NCI-H1436 treated with DMSO at 0.1 percent for 48 hours (cell line): ENCODE measurements around the gene GNG4.
"Not testable (repeated sequence)": the region's sequence is repeated elsewhere in the genome, so short reads cannot be mapped to it uniquely, and the experiment has no call there.

ENCODE experiments used
- DNase-seq: peaks from one replicate; lab custom pipeline; 2025; lab: John Stamatoyannopoulos, UW

Gene GNG4

DNA sequence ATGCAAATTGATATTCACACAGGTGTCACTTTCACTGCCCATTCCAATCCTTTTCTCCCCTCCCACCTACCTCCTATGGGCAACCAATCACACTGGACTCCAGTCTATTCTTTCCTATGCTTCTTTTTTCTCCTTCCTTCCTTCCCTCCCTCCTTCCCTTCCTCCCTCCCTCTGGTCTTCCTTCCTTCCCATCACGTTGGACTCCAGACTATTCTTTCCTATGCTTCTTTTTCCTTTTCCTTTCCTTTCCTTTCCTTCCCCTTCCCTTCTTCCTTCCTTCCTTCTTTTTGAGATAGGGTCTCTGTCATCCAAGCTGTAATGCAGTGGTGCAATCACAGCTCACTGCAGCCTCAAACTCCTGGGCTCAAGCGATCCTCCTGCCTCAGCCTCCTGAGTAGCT is 64.6 kb downstream of the GNG4 start:
- DNase-seq, result no peak

DNA sequence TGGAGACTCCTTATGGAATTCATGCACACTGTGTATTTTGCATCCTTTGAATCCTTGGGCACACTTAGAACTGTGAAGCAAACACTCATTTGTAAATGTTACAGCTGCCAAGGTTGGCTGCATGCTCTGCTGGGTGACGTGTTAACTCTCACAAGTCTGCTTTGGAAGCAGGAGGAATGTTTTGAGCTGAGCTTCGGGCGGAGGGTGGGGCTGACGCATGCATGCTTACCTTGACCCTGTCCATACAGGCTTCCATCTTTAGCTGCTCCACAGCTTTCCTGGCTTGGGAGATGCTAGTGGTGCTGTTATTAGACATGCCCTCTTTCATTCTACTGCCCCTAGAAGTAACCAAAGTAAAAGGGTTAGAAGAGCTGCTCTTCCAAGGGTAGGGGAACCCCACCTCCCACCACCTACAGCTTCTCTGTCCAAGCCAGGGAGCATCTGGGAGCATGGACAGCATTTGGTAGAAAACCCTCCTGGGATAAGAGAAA is 66.0 kb downstream of the GNG4 start:
- no peak for DNase-seq

DNA sequence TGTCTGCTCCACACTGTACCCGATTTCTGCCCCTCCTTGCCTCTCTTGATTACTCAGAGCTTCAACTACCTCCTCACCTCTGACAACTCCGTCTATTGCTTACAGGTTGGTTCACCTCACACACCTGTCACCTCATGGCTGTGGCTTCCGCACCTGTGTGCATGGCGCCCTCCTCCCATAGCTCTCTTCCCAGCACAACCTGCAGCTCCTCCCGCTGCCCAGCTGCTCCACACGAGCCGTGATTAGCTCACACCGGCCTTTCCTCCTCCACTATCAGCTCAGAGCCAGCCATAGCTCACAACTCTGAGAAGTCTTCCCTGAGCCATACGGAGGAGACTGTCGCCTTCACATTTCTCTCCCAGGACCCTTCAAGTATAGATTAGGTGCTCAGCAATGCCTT is 67.5 kb downstream of the GNG4 start:
- no peak for DNase-seq

DNA sequence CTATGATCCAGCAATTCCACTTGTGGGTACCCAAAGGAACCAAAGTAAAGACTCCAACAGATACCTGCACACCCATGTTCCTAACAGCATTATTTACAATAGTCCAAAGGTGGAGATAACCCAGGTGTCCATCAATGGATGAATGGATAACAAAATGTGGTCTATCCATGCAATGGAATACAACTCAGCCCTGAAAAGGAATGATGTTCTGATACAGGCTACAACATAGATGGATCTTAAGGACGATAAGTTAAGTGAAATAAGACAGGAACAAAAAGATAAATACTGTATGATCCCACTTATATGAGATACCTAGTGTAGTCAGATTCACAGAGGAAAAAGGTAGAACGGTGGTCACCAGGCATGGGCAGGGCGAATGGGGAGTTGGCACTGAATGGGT is 69.7 kb downstream of the GNG4 start:
- DNase-seq, result no peak

DNA sequence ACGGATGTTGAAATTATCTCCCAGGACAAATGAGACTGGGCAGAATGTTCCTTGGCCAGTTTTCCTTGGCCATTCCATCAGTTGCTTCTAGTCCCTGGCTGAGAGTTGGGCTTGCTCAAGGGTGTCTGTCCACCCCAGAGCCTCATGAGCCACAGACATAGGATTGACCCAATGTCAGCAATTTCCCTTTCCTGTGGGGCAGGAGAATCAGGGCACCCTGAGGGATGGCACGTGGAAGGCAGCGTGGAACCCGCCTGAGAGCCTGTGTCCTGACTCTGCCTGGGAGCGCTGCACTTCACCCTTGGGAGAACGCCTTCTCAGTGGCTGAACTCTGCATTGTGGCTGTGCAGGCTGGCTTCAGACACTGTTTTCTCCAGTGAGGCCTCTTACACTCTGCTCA is 74.0 kb downstream of the GNG4 start:
- DNase-seq, result no peak

DNA sequence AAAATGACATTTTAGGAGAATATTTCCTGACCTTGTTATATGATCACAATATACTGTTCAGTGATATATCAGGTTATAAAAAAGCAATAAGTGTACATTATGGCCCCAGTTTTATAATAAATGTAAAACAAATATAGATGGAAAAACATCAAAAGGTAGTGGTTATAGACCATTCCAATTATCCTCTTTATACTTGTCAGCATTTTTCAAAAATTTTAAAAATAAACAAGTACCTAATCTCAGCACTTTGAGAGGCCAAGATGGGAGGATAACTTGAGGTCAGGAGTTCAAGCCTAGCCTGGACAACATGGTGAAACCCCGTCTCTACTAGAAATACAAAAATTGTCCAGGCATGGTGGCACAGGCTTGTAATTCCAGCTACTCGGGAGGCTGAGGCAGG is 75.7 kb downstream of the GNG4 start:
- DNase-seq, result no peak

DNA sequence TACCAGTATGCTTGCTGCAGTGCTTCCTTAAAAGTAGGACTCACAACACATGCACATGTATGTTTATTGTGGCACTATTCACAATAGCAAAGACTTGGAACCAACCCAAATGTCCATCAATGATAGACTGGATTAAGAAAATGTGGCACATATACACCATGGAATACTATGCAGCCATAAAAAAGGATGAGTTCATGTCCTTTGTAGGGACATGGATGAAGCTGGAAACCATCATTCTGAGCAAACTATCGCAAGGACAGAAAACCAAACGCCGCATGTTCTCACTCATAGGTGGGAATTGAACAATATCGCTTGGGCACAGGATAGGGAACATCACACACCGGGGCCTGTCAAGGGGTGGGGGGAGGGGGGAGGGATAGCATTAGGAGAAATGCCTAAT is 76.6 kb downstream of the GNG4 start:
- not testable (repeated sequence) for DNase-seq

DNA sequence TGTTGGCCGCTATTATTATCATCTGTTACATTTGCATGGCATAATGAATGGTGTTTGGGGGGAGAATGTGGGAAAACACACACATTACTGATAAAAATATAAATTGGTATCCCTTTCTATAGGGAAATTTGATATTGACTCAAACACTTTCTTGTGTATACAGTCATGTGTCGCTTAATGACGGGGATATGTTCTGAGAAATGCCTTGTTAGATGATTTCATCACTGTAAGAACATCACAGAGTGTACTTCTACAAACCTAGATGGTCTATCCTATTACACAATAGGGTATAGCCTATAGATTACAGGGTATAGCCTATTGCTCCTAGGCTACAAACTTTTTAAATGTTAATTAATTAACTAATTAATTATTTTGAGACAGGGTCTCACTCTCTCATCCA is 78.1 kb downstream of the GNG4 start:
- no peak for DNase-seq

DNA sequence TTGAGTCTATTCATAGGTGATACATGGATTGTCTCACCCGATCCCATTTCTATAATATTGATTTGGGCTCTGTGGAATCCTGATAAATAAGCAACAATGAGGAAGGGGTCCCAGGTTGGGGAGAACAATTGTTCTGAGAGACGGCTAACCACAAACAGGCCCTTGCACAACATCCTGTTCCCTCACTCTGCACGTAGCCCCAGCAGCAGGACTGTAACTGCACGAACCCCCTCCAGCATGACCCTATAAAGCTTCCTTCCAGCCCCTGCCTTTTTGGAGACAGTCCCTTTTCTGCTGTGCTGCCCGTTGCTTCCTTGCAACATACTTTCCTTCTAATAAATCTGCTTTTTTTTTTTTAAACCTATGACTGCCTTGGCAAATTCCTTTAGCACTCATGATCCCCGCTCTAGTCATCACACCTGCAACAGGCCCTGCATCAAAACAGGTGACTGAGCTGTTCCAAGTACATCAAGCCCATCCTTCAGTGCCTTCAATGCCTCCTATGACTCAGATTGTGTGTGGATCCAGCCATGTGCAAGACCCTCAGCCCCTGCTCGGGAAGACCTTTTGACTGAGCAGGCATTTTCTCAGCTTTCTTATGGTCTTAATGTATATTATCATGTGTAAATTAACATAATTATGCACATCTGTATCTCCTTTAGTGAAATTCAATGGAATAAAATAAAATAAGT is 81.6 kb downstream of the GNG4 start:
- DNase-seq, result no peak

DNA sequence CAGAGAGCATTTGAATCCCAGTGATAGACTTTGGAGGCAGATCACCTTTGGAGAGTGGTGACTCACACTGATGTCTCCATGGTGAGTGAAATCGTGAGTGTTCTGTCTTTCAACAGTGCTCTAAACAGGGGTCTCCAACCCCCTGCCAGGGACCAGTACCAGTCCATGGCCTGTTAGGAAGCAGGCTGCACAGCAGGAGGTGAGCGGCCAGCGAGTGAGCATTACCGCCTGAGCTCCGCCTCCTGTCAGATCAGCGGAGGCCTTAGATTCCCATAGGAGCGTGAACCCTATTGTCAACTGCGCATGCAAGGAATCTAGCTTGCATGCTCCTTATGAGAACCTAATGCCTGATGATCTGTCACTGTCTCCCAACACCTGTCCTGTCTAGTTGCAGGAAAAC is 83.5 kb downstream of the GNG4 start:
- DNase-seq, result no peak

DNA sequence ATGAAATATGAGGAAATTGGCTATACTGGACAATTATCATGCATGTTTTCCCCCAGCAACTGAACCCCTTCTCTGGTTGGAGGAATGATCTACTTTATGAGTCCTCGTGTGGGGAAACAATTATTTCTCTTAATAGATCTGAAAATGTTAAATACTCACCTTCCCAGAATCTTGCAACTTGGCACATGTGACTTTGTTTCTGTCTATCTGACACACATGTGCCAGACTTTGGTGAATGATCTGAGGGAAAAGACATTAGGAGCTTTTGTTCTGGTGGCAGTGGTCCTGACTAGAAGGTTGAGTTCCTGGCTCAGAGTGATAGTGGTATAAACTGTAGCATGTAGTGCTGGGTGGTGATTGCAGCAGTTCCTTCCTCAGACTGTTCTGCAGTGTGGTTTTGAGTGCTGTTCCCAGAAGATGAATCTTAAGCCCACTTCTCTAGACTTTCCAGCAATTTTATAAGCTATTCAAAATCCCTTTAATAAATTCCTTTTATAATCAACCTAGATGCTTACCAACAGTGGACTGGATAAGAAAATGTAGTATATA is 86.0 kb downstream of the GNG4 start:
- no peak for DNase-seq

DNA sequence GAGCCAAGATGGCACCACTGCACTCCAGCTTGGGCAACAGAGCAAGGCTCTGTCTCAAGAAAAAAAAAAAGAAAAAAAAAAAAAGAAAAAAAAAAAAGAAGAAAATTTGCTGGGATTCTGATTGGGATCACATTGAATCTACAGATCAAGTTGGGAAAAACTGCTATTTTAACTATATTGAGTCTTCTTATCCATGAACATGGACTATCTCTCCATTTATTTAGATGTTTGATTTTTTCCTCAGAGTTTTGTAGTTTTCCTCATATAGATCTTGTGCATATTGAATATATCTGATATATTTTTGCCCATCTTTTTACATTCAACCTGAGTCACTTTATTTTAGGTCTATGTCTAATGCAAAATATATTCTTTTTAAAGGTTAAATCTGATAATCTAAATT is 87.0 kb downstream of the GNG4 start:
- no peak for DNase-seq

DNA sequence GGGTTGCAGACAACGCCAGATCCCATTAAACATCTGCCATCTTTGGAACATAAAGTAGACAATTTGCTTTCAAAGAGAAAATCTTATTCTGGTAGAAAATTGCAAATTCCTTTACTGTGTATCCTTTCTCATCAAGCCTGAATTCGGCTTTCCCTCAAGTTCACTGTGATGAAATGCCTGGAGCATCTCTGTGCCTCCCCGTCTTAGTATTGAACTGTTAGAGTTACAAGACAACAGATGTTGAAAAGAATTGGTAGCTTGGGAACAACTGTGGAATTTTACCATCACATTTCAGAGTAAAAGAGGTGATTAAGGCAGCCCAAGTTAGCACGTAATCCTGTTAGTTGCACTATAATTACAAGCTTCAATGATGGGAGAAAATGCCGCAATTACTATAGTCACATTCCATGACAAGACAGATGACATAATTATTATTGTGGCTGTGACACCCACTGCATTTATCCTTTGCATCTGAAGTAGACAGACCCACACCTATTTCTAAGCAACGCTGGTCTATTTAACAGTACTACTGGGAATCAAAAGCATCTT is 90.9 kb downstream of the GNG4 start:
- no peak for DNase-seq

DNA sequence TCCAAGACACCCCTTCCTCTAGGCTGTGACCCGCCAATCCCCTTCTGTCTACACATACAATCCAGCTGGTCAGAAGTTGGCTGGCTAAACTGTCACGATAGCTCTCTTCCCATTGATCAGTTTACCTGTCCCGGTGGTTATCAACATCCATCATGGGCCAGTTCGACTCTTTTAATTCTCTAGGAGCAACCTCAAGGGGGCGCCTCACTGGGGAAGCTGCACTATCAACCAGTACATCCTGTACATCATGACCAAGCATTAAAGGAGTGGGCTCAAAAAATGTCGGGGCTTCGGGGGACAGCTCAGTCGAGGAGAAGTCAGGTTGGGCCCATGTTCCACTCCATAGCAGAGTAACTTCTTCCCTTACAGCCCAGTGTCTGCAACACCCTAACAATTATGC is 92.1 kb downstream of the GNG4 start:
- DNase-seq, result no peak

DNA sequence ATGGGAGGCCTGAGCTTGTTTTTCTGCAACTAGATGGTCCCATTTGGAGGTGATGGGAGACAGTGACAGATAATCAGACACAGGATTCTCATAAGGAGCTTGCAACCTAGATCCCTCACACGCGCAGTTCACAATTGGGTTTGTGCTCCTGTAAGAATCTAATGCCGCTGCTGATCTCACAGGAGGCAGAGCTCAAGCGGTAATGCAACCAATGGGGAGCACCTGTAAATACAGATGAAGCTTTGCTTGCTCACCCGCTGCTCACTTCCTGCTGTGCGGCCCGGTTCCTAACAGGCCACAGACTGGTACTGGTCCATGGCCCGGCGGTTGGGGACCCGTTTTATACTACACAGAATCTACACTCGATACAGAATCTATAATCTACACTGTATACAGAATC is 92.8 kb downstream of the GNG4 start:
- DNase-seq, result no peak

DNA sequence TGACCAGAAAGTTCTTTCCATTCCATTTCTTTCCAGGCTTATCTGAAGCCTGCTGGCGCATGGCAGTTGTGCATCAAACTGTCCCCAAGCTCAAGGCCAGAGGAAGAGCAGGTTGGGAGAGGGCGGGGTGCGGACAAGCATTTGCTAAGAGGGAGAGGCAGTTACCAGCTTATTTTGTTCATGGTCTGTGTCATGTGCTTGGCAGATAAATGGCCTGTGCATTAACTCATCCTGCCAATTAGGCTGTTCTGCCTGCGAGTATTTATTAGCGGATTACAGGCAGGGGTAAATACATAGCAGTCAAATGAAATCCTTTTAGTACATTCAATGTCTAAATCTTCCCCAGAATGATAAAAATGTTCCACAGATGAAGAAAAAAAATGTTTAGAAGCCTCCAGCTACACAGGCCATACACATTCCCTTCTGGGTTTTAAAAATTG is 96.5 kb downstream of the GNG4 start:
- DNase-seq, result no peak

DNA sequence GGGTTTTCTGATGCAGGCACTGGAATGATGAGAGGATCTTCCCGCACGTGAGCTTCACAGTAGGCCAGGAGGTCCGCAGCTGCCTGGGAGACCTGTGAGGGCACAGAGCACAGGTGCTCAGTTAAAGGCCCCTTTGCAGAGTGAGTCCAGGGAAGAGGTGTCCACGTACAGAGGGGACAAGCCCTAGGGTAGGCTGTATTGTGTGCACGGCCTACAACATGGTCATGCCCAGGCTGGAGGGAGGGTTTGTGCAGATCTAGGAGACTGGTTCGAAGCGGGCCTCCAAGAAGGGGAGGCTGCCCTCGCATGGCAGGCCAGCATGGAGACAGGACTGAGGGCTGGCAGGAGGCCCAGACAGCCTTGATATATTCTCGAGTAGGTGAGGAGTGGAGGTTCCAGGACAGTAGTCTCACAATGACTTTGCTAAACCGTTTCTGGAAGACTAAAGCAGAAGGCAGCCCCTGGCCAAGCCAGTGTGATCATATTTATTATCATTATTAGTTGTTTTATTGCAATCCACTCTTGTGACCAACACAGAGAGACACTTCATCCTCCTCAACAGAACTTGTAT is 97.4 kb downstream of the GNG4 start:
- no peak for DNase-seq

DNA sequence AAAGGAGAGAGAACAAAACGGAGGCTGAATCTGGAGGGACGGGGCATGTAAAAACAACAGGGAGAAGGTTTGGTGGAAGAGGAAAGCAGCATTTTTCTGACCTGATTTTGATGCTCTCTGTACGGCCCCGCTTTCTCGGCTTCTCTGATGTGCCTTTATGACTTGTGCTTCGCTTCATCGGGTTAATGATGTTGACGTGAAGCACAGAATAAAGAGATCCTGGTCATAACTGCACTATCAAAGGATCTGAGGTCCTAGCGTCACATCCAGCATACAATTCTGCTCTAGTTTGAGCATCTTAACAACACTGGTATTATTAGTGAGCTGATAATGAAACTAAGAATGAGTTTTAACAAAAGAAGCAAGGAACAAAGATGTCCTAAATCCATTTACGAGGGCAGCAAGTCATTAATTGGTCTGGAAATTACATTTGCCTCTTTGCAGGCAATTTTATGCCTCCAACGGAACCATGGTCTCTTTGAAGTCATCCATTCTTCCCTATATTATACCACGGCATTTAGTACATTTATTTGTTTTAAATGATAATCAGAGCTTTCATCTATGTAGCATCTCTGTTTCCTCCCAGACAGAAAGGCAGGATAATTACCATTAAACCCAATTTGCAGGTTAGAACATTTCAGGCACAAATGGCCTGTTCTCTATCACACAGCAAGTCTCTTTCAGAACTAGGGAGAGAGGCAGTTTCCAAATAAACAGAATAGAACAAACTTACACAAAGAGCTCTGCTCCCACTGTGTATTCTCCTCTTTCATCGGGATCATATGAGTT is 100.0 kb downstream of the GNG4 start:
- no peak for DNase-seq

DNA sequence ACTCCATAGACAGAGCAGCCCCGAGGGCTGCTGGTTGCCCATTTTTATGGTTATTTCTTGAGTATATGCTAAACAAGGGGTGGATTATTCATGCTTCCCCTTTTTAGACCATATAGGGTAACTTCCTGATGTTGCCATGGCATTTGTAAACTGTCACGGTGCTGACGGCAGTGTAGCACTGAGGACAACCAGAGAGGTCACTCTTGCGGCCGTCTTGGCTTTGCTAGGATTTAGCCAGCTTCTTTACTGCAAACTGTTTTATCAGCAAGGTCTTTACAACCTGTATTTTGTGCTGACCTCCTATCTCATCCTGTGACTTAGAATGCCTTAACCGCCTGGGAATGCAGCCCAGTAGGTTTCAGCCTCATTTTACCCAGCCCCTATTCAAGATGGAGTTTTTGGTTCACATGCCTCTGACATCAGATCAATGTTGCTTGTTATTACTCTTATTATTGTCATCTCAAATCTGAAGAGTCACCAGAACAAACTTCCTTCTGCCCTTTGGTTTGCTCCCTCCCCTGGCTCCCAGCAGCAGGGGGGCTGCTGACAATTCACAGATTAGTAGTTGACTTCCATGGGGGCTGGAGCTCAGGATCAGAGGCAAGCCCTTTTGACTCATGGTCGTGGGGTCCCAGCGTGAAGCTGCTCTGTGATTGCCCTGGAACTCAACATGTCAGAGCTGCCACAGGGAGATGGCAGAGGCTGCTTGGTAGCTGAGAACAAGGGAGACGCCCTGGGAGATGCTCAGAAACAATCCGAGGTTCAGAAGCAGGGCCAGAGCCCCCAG is 103.0 kb downstream of the GNG4 start:
- DNase-seq, result not testable (repeated sequence)

DNA sequence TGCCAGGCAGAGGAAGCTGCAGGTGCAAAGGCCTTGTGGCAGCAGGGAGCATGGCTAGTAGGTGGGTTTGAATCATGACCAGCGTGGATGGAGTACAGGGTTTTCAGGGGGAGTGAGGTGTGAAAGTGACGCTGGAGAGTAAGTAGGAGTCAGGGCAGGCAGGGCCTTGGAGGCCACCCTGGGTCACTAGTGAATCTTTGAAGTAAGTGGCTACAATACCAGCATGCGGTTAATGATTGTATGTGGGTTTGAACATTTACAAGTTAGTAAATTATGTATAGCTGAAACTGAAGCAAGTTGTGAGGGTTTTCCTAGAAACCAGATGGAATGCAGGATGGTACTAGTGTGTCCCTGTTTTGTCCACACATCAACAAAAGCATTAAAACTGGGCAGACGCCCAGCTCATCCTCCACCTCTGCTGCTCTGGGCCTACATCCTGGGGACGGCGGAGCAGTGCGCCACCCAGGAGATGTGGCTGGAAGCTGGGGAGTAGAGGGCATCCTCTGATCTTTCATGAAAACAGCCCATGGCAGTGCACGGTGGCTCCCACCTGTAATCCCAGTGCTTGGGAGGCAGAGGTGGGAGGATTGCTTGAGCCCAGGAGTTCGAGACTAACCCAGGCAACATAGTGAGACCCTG is 104.2 kb downstream of the GNG4 start:
- no peak for DNase-seq

DNA sequence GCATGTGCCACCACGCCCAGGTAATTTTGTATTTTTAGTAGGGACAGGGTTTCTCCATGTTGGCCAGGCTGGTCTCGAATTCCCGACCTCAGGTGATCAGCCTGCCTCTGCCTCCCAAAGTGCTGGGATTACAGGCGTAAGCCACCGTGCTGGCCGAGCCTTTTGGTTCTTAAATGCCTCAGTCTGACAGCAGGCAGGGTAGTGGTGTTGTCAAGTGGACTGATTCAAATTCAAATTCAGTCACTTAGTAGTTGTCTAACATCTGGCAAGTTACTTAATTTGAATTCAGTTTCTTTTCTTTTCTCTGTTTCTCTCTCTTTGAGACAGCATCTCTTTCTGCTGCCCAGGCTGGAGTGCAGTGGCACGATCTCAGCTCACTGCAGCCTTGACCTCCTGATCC is 106.7 kb downstream of the GNG4 start:
- not testable (repeated sequence) for DNase-seq
